HG02870 (cell line): ENCODE results near the gene ORAI3.

Source experiments
- ATAC-seq: cut with Tn5 transposase; IDR thresholded peaks from one replicate; pipeline ENCODE4 v1.9.1; 2021; ENCODE audit warnings: mild to moderate bottlenecking, moderate library complexity; ENCODE audit not compliant: unreplicated experiment

The ORAI3 gene

GRCh38 chr16:30946671-30947540 is 2.0 kb upstream of the ORAI3 start:
- no peak for ATAC-seq

GRCh38 chr16:30947541-30947858 is 1.4 kb upstream of the ORAI3 start:
- no peak for ATAC-seq

DNA sequence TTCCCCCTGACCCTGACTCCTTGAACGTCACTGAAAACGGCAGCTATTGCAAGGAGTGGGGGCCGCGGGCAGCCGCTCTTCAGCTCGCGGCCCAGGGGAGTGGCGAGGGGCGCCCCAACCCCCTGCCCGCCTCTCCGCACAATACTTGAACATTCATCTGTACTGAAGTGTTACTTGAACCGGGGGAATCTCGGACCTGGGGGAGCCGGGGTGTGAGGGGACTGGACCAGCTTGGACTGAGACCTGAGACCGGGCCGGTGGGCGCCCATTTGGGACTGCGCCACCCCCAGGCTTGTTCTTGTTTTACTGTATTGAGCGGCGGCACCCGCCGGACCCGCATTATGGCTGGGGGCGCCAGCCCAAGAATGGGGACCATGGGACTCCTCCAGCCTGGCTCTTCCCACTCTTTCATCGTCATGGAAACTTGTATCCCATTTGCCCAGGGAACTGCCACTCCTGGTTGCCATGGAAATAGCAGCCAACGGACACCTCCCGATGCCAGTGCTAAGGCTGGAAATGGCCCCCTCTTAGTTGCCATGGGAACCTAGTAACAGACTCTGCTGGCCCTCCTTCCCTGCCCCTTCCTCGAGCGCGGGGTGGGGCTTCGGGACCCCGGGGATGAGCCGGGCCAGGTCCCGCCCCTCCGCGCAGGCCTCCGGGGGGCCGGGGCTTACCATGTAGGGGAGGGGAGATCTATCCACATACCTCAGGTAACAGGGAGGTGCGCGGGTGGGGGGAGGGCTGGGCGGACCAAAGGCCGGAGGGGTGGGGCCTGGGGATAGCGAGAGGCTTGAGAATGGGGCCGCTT is 805 bp upstream of the ORAI3 start:
- no peak for ATAC-seq

- no peak for ATAC-seq
These were observed 1.0 kb downstream of the ORAI3 start for GRCh38 chr16:30949650-30950515.

DNA sequence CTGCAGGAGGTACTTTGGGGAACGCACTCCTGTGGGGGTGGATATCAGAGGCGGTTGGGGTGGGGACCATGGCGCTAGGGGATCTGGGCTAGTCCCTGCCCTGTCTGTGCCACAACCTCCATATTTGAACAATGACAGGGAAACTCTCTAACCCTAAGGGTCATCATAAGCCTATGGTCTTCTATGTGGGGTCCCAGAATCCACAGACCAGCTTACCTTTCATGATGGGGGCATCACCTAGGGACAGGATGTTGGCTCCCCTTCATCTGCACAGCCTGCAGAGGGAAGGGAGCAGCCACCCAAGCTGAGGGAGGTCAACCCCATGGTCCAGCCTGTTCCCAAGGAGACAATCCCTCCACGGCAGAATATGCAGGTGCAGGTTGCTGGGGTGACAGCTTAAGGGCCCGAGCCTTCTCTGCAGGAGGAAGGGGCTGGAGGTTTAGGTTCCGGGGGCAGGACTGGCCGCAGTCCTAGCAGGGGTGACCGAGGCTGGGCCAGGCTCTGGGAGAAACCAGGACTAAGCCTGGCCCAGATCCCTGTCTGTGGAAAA is 1.7 kb downstream of the ORAI3 start:
- ATAC-seq, result no peak

DNA sequence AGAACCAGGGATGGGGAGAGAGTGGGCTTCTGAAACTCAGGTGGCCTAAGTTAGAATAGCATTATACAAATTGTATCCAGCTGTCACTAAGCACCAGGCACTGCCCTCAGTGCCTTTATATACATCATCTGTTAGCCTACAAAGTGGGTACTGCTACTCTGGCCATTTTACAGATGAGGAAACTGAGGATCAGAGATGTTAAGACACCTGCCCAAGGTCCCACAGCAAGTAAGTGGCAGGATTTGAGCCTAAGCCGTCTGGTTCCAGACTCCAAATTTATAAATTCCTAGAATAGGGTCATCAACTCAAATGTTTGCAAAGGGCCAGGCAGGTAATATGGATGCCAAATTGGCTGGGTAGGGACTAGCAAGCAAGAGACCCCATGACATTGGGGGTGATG is 2.3 kb downstream of the ORAI3 start:
- ATAC-seq, result no peak

GRCh38 chr16:30951750-30952149 is 2.9 kb downstream of the ORAI3 start:
- no peak for ATAC-seq

GRCh38 chr16:30953111-30953510 is 4.2 kb downstream of the ORAI3 start:
- ATAC-seq, result no peak

DNA sequence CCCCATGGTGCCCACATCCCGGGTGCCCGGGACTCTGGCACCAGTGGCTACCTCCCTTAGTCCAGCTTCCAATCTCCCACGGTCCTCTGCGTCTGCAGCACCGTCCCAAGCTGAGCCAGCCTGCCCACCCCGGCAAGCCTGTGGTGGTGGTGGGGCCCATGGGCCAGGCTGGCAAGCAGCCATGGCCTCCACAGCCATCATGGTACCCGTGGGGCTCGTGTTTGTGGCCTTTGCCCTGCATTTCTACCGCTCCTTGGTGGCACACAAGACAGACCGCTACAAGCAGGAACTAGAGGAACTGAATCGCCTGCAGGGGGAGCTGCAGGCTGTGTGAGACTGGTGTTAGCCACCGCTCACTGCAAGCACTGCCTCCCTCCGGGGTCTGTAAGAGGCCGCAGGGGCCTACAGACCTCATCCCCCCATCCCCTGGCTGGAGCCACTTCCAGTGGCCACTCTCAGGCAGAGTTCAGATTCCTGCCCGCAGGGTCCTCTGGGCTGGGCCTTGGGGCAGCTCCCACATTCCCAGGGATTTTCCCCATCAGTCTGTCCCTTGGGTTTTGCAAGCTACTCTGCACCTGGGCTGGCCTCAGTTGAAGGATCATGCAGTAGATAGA is 4.8 kb downstream of the ORAI3 start:
- ATAC-seq, result no peak

- no peak for ATAC-seq
These were observed 6.1 kb downstream of the ORAI3 start for GRCh38 chr16:30954993-30955392.

GRCh38 chr16:30956601-30957455 is 8.0 kb downstream of the ORAI3 start:
- peak; percentile 39 for ATAC-seq

GRCh38 chr16:30957456-30958174 is 8.7 kb downstream of the ORAI3 start, which contains the start of gene SETD1A:
Gene SETD1A (plus strand): TSS chr16:30957754. CDS start chr16:30958732, 978 bp downstream.
- ATAC-seq, result peak; percentile 66

- ATAC-seq, result peak; percentile 14
These were observed 9.6 kb downstream of the ORAI3 start for GRCh38 chr16:30958175-30959079.

DNA sequence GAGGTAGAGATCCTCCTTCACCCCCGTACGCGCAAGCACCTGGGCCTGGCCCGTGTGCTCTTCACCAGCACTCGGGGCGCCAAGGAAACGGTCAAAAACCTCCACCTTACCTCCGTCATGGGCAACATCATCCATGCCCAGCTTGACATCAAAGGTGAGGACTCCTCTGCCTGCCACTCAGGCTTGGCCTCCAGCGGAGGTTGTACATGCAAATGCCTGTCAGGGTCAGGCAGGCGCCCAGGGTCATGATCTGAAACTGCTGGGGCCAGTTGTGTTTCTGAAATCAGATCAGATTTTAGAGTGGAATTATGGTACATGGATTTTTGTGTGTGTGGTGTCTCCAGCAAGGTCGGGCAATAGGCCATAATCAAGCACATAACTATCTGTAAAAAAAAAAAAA is 12.5 kb downstream of the ORAI3 start:
- ATAC-seq, result no peak

- no peak for ATAC-seq
These were observed 15.2 kb downstream of the ORAI3 start for GRCh38 chr16:30963925-30964511.

- ATAC-seq, result no peak
These were observed 15.8 kb downstream of the ORAI3 start for GRCh38 chr16:30964574-30965226.

DNA sequence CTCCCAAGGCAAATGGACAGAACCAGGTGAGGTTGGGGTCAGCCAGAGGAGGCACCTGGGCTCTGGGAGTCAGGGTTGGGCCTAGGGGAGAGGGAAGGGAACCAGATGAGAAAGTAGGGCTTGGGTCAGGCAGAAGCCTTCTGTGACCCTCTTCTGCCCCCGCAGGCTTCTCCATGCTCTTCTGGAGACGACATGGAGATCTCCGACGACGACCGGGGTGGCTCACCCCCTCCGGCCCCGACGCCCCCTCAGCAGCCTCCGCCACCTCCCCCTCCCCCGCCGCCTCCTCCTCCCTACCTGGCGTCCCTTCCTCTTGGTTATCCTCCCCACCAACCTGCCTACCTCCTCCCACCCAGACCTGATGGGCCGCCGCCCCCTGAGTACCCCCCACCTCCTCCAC is 16.6 kb downstream of the ORAI3 start:
- no peak for ATAC-seq
